ENCODE results near the gene STK35. TPM values are rescaled to one million over a fixed set of nuclear protein-coding genes. Genes with fewer than 3 reads are reported as not detected.

Gene STK35
- total and polyA plus RNA-seq, 2 experiments from 2014 or later: 14.2 to 59.7 TPM

GRCh38 chr20:2152317-2152716 lies 50.7 kb downstream of the STK35 start (continued):
- TF ChIP-seq ZNF462 (CRISPR knock-in tag; IDR thresholded peaks at IDR 0.05): no peak

GRCh38 chr20:2153326-2153725 lies 51.7 kb downstream of the STK35 start:
- Histone ChIP-seq H2AFZ (no peak overlapping the region), H4K20me1 (replicated peaks; ENCODE audit: insufficient read depth) (0 out of 2 replicates have a peak, but pooled peaks cover under 1% of the 10 kb centered on the region), H3K27me3 (ENCODE audit: insufficient read depth) (no peaks in the 10 kb centered on the region), H3F3A (replicated peaks; ENCODE audit: low read depth) (no peaks in the 10 kb centered on the region), H3K36me3 (ENCODE audit: insufficient read depth) (no peaks in the 10 kb centered on the region), H3K79me2 (replicated peaks; ENCODE audit: insufficient read depth) (no peaks in the 10 kb centered on the region), H3K27ac (ENCODE audit: low read depth) (no peak overlapping the region), H3K4me1 (ENCODE audit: insufficient read depth) (peaks cover 5% of the 10 kb centered on the region; the same call in 1 of the 2 replicates), H3K9me2 (ENCODE audit: insufficient read depth) (no peaks in the 10 kb centered on the region), H3K4me2 (no peak overlapping the region), H3K4me3 (no peak overlapping the region)
- H3K27me3 Mint-ChIP-seq (ENCODE audit: insufficient read depth, low read depth, poor library complexity): peaks cover 8% of the 10 kb centered on the region
- no peaks in the 10 kb centered on the region for H3K36me3 Mint-ChIP-seq (ENCODE audit: low read depth)
- TF ChIP-seq CTCF (conservative IDR thresholded peaks at IDR 0.05; ENCODE audit: low read depth in 2 of 2): no peak
- DNase-seq (ENCODE audit: low spot score) (no peak), ATAC-seq (no peak)
- H3K9me3 Mint-ChIP-seq: no peaks in the 10 kb centered on the region
- H3K4me3 Mint-ChIP-seq: no peak overlapping the region
- H3K27ac Mint-ChIP-seq: no peak overlapping the region
- peaks cover 22% of the 10 kb centered on the region for H3K4me1 Mint-ChIP-seq
